Measurements from ENCODE around the gene SNX7. TPM values are rescaled to one million over a fixed set of nuclear protein-coding genes. Genes with fewer than 3 reads are reported as not detected.

Gene SNX7
- total and polyA plus RNA-seq, 7 experiments from 2014 or later, result 0.19 to 1.3 (median 0.24) TPM; not detected in 4

DNA sequence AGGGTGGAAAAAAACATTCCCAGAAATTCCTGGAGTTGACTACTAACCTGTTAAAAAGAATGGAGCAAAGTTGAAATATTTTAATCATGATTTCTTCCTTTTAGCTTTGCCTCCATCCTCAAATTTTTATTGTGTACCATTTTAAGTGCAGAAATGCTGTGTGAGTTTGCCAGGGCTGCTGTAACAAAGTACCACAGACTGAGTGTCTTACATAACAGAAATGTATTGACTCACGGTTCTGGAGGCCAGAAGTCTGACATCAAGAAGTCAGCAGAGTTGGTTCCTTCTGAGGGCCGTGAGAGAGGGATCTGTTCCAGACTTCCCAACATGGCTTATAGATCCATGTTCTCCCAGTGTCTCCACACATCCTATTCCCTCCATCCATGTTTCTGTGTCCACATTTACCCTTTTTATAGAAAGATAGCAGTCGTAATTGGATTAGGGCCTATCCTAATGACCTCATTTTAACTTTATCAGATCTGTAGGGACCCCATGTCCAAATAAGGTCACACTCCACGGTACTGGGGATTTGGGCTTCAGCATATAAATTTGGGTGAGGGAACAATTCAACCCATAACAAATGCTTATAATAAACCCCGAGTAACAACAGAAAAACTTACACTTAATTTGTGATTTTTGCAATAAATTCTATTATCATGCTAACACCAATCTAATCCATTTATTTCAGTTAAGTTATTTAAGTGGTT, 12.7 kb downstream of the SNX7 start:
- no peak overlapping the region for H3K4me3 ChIP-seq (ENCODE audit: low read length)
- H3K27me3 ChIP-seq (ENCODE audit: control insufficient read depth in 2 of 2, insufficient read depth in 2 of 2, low read length in 2 of 2), result no peaks in the 10 kb centered on the region
- Mint-ChIP-seq H3K27me3 (peaks cover 0 to 19% (median 8%) of the 10 kb centered on the region in 5 donors), H3K4me3 (no peak overlapping the region), H3K27ac (no peak overlapping the region), H3K4me1 (no peaks in the 10 kb centered on the region), H3K36me3 (no peaks in the 10 kb centered on the region), H3K9me3 (peaks cover 0 to 4% (median 0%) of the 10 kb centered on the region in 11 donors)
- POLR2A ChIA-PET, result no interaction called here
- CTCF ChIA-PET, result no interaction called here
- intact Hi-C loops (cut with micrococcal nuclease), result no loop called here
- no peaks in the 10 kb centered on the region for H3K36me3 ChIP-seq (ENCODE audit: control insufficient read depth in 2 of 3, insufficient read depth in 3 of 3, low read length in 3 of 3)
- H3K27ac ChIP-seq (ENCODE audit: low read depth, low read length), result no peak overlapping the region
- ATAC-seq, result no peak
- no peak for DNase-seq
- H3K4me1 ChIP-seq (ENCODE audit: control insufficient read depth in 2 of 2, insufficient read depth in 2 of 2, low read length in 2 of 2), result no peaks in the 10 kb centered on the region
- H3K9me3 ChIP-seq (ENCODE audit: control insufficient read depth in 2 of 3, low read length in 3 of 3), result no peaks in the 10 kb centered on the region

DNA sequence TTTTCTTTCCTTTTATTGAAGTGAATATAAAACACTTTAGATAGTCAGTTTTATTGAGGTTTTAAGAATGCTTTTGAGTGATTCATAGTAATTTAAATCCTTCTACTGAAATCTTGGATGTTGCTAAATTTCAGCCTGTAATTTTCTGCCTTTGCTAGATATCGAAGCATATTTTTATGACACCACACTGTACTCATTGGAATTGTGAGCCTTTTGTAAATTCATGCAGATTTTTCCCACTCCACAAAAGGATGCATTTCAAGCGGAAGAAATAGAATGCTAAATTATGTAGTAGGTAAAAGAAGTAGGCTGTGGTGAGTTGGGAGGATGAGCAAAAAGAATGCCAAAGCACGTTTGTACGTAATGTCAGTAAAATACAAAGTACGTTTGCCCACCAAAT, 13.8 kb downstream of the SNX7 start:
- intact Hi-C loops (cut with micrococcal nuclease), result no loop called here
- Histone ChIP-seq H3K4me3 (ENCODE audit: low read length) (no peak overlapping the region), H3K27ac (ENCODE audit: low read depth, low read length) (no peak overlapping the region), H3K4me1 (ENCODE audit: control insufficient read depth in 2 of 2, insufficient read depth in 2 of 2, low read length in 2 of 2) (no peaks in the 10 kb centered on the region), H3K27me3 (ENCODE audit: control insufficient read depth in 2 of 2, insufficient read depth in 2 of 2, low read length in 2 of 2) (no peaks in the 10 kb centered on the region), H3K36me3 (ENCODE audit: control insufficient read depth in 2 of 3, insufficient read depth in 3 of 3, low read length in 3 of 3) (no peaks in the 10 kb centered on the region), H3K9me3 (ENCODE audit: control insufficient read depth in 2 of 3, low read length in 3 of 3) (no peaks in the 10 kb centered on the region)
- ChIA-PET POLR2A (no interaction called here), CTCF (no interaction called here)
- H3K4me1 Mint-ChIP-seq, result no peaks in the 10 kb centered on the region
- no peak for DNase-seq
- H3K4me3 Mint-ChIP-seq, result no peak overlapping the region
- H3K9me3 Mint-ChIP-seq, result peaks cover 0 to 7% (median 0%) of the 10 kb centered on the region in 11 donors
- H3K27ac Mint-ChIP-seq, result no peak overlapping the region
- H3K27me3 Mint-ChIP-seq, result peaks cover 0 to 11% (median 4%) of the 10 kb centered on the region in 5 donors
- no peaks in the 10 kb centered on the region for H3K36me3 Mint-ChIP-seq
- no peak for ATAC-seq

DNA sequence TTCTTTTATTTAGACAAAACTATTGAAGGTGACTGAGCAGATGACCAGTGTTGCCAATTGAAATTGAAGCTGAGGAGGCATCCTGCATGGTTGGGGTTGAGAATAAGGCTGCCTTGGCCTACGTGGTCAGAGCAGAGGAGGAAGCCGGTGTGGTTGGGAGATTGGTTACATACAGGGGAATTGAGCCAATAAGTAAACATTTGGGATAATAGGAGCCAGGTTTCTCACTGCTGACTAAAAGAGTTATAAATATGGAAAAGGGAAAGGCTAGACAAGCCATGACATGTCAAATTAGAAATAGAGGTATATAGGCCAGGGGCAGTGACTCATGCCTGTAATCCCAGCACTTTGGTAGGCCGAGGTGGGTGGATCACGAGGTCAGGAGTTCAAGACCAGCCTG, 15.8 kb downstream of the SNX7 start:
- no peak for ATAC-seq
- DNase-seq, result no peak
- CTCF ChIA-PET, result no interaction called here
- no peaks in the 10 kb centered on the region for H3K4me1 Mint-ChIP-seq
- no peak overlapping the region for H3K4me3 Mint-ChIP-seq
- H3K27ac Mint-ChIP-seq, result no peak overlapping the region
- no peaks in the 10 kb centered on the region for H3K4me1 ChIP-seq (ENCODE audit: control insufficient read depth in 2 of 2, insufficient read depth in 2 of 2, low read length in 2 of 2)
- peaks cover 0 to 8% (median 0%) of the 10 kb centered on the region in 11 donors for H3K9me3 Mint-ChIP-seq
- H3K27ac ChIP-seq (ENCODE audit: low read depth, low read length), result no peak overlapping the region
- no peaks in the 10 kb centered on the region for H3K36me3 ChIP-seq (ENCODE audit: control insufficient read depth in 2 of 3, insufficient read depth in 3 of 3, low read length in 3 of 3)
- POLR2A ChIA-PET, result no interaction called here
- H3K36me3 Mint-ChIP-seq, result no peaks in the 10 kb centered on the region
- peaks cover 0 to 8% (median 4%) of the 10 kb centered on the region in 5 donors for H3K27me3 Mint-ChIP-seq
- H3K4me3 ChIP-seq (ENCODE audit: low read length), result no peak overlapping the region
- intact Hi-C loops (cut with micrococcal nuclease), result no loop called here
- H3K27me3 ChIP-seq (ENCODE audit: control insufficient read depth in 2 of 2, insufficient read depth in 2 of 2, low read length in 2 of 2), result no peaks in the 10 kb centered on the region
- H3K9me3 ChIP-seq (ENCODE audit: control insufficient read depth in 2 of 3, low read length in 3 of 3), result no peaks in the 10 kb centered on the region

DNA sequence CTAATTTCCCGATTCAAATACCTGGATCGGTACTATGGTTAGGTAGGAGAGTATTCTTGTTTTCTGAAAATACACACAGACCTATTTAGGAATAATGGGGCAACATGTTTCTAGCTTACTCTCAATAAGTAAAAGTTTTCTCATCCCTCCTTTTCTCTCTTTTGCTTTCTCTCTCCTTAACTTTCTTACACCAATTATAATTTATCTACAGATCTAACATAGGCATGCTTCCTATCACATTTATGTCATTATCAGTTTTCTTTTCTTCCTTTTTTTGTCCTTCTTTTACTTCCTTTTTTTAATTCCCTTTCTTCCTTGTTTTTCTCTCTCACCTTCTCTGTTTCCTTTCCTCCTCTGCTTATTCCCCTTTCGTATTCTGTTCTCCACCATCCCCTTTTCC, 20.3 kb downstream of the SNX7 start:
- Mint-ChIP-seq H3K4me1 (no peaks in the 10 kb centered on the region), H3K36me3 (no peaks in the 10 kb centered on the region), H3K27ac (no peak overlapping the region), H3K27me3 (peaks cover 0 to 13% (median 0%) of the 10 kb centered on the region in 5 donors), H3K9me3 (peaks cover 0 to 8% (median 0%) of the 10 kb centered on the region in 11 donors), H3K4me3 (no peak overlapping the region)
- intact Hi-C loops (cut with micrococcal nuclease), result no loop called here
- no peaks in the 10 kb centered on the region for H3K27me3 ChIP-seq (ENCODE audit: control insufficient read depth in 2 of 2, insufficient read depth in 2 of 2, low read length in 2 of 2)
- DNase-seq (no peak), ATAC-seq (no peak)
- no peak overlapping the region for H3K27ac ChIP-seq (ENCODE audit: low read depth, low read length)
- ChIA-PET POLR2A (no interaction called here), CTCF (no interaction called here)
- H3K4me3 ChIP-seq (ENCODE audit: low read length), result no peak overlapping the region
- no peaks in the 10 kb centered on the region for H3K4me1 ChIP-seq (ENCODE audit: control insufficient read depth in 2 of 2, insufficient read depth in 2 of 2, low read length in 2 of 2)
- H3K36me3 ChIP-seq (ENCODE audit: control insufficient read depth in 2 of 3, insufficient read depth in 3 of 3, low read length in 3 of 3), result no peaks in the 10 kb centered on the region
- no peaks in the 10 kb centered on the region for H3K9me3 ChIP-seq (ENCODE audit: control insufficient read depth in 2 of 3, low read length in 3 of 3)

DNA sequence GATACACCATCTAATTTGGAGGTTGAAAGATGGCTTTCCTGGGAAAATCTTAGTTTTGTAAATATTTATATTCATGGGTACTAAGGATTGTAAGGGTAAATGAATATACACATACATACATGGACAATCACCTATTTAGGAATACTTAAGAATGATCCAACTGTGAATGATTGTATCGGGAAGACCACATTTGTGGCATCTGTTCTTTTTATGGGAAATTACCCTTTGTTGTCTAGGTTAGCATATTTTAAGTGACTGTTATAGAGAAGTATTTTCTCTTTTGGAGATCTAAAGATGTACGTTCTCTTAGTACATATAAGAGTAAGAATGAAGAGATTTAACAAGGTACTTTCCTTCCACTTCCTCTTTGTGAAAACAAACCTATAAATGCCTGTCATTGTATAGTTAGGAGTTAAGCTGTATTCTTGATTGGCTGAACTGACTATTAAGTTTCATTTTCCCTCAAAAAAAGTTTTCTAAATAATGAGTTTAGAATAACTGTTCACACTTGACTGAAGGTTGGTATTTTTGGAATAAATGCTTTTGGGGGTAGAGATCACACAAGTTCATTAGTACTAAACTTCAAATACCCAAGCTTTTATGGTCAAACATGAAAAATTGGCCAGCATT, 26.7 kb downstream of the SNX7 start:
- Histone ChIP-seq H3K4me3 (ENCODE audit: low read length) (no peak overlapping the region), H3K4me1 (ENCODE audit: control insufficient read depth in 2 of 2, insufficient read depth in 2 of 2, low read length in 2 of 2) (no peaks in the 10 kb centered on the region), H3K36me3 (ENCODE audit: control insufficient read depth in 2 of 3, insufficient read depth in 3 of 3, low read length in 3 of 3) (no peaks in the 10 kb centered on the region), H3K9me3 (ENCODE audit: control insufficient read depth in 2 of 3, low read length in 3 of 3) (no peaks in the 10 kb centered on the region), H3K27ac (ENCODE audit: low read depth, low read length) (no peak overlapping the region), H3K27me3 (ENCODE audit: control insufficient read depth in 2 of 2, insufficient read depth in 2 of 2, low read length in 2 of 2) (no peaks in the 10 kb centered on the region)
- ChIA-PET CTCF (no interaction called here), POLR2A (no interaction called here)
- Mint-ChIP-seq H3K4me1 (no peaks in the 10 kb centered on the region), H3K4me3 (no peak overlapping the region), H3K27me3 (peaks cover 0 to 14% (median 0%) of the 10 kb centered on the region in 5 donors), H3K27ac (no peak overlapping the region), H3K9me3 (peaks cover 0 to 2% (median 0%) of the 10 kb centered on the region in 11 donors), H3K36me3 (no peaks in the 10 kb centered on the region)
- ATAC-seq (no peak), DNase-seq (no peak)
- intact Hi-C loops (cut with micrococcal nuclease), result no loop called here

DNA sequence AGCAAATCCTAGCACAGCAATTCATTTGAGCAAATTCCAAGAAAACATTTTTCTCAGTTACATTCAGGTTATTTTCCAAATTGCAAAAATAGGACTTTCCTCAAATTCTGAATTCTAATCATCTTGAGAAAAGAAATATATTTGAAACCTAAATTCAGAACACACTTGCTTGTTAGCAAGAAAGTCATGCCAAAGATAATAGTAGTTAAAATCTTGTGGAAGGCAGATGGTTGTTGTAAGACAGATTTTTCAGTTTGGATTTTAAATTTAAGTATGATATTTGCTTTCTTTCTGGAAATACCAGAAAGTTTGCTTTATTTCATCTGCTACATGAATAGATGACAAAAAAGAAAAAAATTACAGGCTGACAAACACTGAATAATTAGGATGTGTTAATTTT, 29.1 kb downstream of the SNX7 start:
- no peaks in the 10 kb centered on the region for H3K36me3 ChIP-seq (ENCODE audit: control insufficient read depth in 2 of 3, insufficient read depth in 3 of 3, low read length in 3 of 3)
- intact Hi-C loops (cut with micrococcal nuclease), result no loop called here
- H3K4me1 ChIP-seq (ENCODE audit: control insufficient read depth in 2 of 2, insufficient read depth in 2 of 2, low read length in 2 of 2), result no peaks in the 10 kb centered on the region
- H3K27me3 ChIP-seq (ENCODE audit: control insufficient read depth in 2 of 2, insufficient read depth in 2 of 2, low read length in 2 of 2), result no peaks in the 10 kb centered on the region
- ATAC-seq, result no peak
- POLR2A ChIA-PET, result no interaction called here
- H3K4me1 Mint-ChIP-seq, result no peaks in the 10 kb centered on the region
- H3K27ac ChIP-seq (ENCODE audit: low read depth, low read length), result no peak overlapping the region
- no peak overlapping the region for H3K4me3 ChIP-seq (ENCODE audit: low read length)
- H3K9me3 ChIP-seq (ENCODE audit: control insufficient read depth in 2 of 3, low read length in 3 of 3), result no peaks in the 10 kb centered on the region
- no peak for DNase-seq
- H3K27me3 Mint-ChIP-seq, result peaks cover 0 to 14% (median 0%) of the 10 kb centered on the region in 5 donors
- no peak overlapping the region for H3K27ac Mint-ChIP-seq
- H3K9me3 Mint-ChIP-seq, result peaks cover 0 to 2% (median 0%) of the 10 kb centered on the region in 11 donors
- CTCF ChIA-PET, result no interaction called here
- no peak overlapping the region for H3K4me3 Mint-ChIP-seq
- H3K36me3 Mint-ChIP-seq, result no peaks in the 10 kb centered on the region

DNA sequence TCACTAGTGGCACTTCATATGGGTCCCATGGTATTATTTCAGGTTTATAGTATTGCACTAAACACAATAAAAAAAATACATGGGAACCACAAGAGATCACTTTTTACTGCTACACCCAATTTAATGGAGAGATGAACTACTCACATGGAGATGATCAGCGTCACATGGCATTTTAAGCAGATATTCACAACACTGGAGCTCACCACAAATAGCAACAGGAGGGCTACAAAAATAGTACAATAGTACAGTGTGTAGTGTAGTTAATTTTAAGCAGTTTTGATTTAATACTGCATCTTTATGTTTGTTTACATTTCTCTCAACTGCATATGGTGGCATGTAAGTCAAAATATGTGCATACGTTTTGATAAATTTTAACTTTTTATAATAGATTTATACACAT, 31.0 kb downstream of the SNX7 start:
- POLR2A ChIA-PET, result no interaction called here
- intact Hi-C loops (cut with micrococcal nuclease), result no loop called here

More for the DNA sequence above, 31.0 kb downstream of the SNX7 start:
- H3K27me3 Mint-ChIP-seq, result peaks cover 0 to 8% (median 0%) of the 10 kb centered on the region in 5 donors
- no peaks in the 10 kb centered on the region for H3K9me3 ChIP-seq (ENCODE audit: control insufficient read depth in 2 of 3, low read length in 3 of 3)
- no peaks in the 10 kb centered on the region for H3K4me1 Mint-ChIP-seq
- no peak overlapping the region for H3K27ac Mint-ChIP-seq
- CTCF ChIA-PET, result no interaction called here
- ATAC-seq (no peak), DNase-seq (no peak)
- no peaks in the 10 kb centered on the region for H3K27me3 ChIP-seq (ENCODE audit: control insufficient read depth in 2 of 2, insufficient read depth in 2 of 2, low read length in 2 of 2)
- no peak overlapping the region for H3K27ac ChIP-seq (ENCODE audit: low read depth, low read length)
- H3K4me1 ChIP-seq (ENCODE audit: control insufficient read depth in 2 of 2, insufficient read depth in 2 of 2, low read length in 2 of 2), result no peaks in the 10 kb centered on the region
- no peaks in the 10 kb centered on the region for H3K36me3 Mint-ChIP-seq
- H3K4me3 ChIP-seq (ENCODE audit: low read length), result no peak overlapping the region
- no peaks in the 10 kb centered on the region for H3K36me3 ChIP-seq (ENCODE audit: control insufficient read depth in 2 of 3, insufficient read depth in 3 of 3, low read length in 3 of 3)
- H3K9me3 Mint-ChIP-seq, result peaks cover 0 to 2% (median 0%) of the 10 kb centered on the region in 11 donors
- H3K4me3 Mint-ChIP-seq, result no peak overlapping the region

Measured in naive thymus-derived CD4-positive, alpha-beta T cell (primary cell).